Measurements from ENCODE around the gene TPRX2.
"Not testable (repeated sequence)": the region's sequence is repeated elsewhere in the genome, so short reads cannot be mapped to it uniquely, and the experiment has no call there.

Gene TPRX2

GRCh38 chr19:47858646-47859285 lies at the start of gene TPRX2:
TSS of gene TPRX2 (plus strand) at chr19:47859235. CDS start at chr19:47859247, 12 bp downstream.
- DNase-seq (ENCODE audit: low read depth), result not testable (repeated sequence)

GRCh38 chr19:47813304-47813994 lies 45.6 kb upstream of the TPRX2 start:
- DNase-seq (ENCODE audit: low read depth), result peak; percentile 76

- DNase-seq (ENCODE audit: low read depth), result no peak
These were observed 45.1 kb upstream of the TPRX2 start for GRCh38 chr19:47813995-47814328.

DNA sequence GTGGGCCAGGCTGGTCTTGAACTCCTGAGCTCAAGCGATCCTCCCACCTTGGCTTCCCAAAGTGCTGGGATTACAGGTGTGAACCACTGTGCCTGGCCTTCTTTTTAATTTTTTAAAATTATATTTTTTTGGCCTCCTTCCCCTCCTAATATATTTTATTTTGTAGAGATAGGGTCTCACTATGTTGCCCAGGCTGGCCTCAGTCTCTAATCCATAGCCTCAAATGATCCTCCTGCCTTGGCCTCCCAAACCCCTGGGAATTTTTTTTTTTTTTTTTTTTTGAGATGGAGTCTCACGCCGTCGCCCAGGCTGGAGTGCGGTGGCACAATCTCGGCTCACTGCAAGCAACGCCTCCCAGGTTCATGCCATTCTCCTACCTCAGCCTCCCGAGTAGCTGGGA lies 42.8 kb upstream of the TPRX2 start:
- DNase-seq (ENCODE audit: low read depth), result not testable (repeated sequence)

DNA sequence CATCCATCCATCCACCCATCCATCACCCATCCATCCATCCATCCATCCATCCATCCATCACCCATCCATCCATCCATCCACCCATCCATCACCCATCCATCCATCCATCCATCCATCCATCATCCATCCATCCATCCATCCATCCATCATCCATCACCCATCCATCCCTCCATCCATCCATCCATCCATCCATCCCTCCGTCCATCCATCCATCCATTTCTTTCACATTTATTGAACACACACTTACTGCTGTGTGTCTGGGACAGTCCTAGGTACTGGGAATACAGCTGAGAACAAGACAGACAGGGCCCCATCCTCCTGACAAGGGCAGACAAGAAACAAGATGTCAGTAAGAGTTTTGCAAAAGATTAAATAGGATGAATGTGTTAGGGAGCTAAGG lies 40.8 kb upstream of the TPRX2 start:
- not testable (repeated sequence) for DNase-seq (ENCODE audit: low read depth)

DNA sequence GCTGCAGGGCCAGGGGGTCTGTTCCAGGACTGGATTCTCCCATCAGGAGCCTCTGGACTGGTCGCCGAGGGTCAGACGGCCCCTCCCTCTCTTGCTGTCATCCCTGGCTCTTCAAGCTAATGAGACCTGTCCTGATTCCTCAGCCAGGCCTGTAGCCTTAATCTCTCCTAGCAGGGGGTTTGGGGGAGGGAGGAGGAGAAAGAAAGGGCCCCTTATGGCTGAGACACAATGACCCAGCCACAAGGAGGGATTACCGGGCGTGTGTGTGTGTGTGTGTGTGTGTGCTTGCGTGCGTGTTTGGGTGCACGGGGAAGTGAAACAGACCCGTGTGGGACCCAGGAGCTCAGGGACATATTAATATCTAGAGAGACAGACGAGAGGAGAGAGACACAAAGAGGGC lies 39.2 kb upstream of the TPRX2 start:
- DNase-seq (ENCODE audit: low read depth), result no peak

GRCh38 chr19:47820410-47820809 lies 38.6 kb upstream of the TPRX2 start:
- no peak for DNase-seq (ENCODE audit: low read depth)

- no peak for DNase-seq (ENCODE audit: low read depth)
These were observed 37.5 kb upstream of the TPRX2 start, which contains the start of gene CRX for GRCh38 chr19:47821460-47822020. TSS of gene CRX (plus strand) at chr19:47821937. CDS start at chr19:47834444, 12,507 bp downstream.

GRCh38 chr19:47824396-47824795 lies 34.6 kb upstream of the TPRX2 start:
- no peak for DNase-seq (ENCODE audit: low read depth)

DNA sequence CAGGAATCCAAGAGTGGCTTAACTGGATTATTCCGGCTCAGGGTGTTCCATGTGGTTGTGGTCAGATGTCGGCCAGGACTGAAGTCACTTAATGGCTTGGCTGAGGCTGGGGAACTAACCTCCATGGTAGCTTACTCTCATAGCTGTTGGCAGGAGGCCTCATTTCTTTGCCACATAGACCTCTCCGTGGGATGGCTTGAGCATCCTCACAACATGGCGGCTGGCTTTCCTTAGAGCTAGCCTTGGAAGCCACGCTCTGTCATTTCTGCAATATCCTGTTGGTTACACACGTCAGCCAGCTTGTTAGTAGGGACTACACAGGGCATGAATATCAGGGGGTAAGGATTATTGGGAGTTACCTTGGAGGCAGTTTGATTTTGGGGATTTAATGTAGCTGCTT lies 32.2 kb upstream of the TPRX2 start:
- DNase-seq (ENCODE audit: low read depth), result no peak

DNA sequence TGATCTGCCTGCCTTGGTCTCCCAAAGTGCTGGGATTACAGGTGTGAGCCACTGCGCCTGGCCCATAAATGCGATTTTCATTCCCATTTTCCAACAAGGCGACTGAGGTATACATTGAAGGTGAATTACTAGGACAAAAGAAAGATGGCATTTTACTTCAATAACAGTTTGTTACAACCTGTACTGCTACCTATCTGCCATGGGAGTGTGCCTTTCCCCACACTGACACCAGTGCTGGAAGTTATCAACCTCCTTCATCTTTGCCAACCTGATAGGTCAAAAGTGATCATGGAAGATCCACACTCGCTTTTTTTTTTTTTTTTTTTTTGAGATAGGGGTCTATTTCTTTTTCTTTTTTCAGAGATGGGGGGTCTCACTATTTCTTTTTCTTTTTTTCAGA lies 26.3 kb upstream of the TPRX2 start:
- no peak for DNase-seq (ENCODE audit: low read depth)

DNA sequence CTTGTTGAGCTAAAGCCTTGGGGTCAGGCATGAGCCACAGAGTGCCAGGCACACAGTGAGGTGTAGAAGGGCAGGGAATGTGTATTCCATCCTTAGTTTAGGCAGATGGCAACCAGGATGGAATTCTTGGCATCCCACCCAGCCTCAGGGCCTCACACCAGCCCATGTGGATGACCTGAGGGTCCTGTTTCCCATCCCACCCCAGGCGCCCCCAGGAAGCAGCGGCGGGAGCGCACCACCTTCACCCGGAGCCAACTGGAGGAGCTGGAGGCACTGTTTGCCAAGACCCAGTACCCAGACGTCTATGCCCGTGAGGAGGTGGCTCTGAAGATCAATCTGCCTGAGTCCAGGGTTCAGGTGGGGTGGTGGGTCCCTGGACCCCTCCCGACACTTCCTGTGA lies 23.0 kb upstream of the TPRX2 start:
- DNase-seq (ENCODE audit: low read depth), result no peak

- DNase-seq (ENCODE audit: low read depth), result no peak
These were observed 19.6 kb upstream of the TPRX2 start for GRCh38 chr19:47839411-47839810.

DNA sequence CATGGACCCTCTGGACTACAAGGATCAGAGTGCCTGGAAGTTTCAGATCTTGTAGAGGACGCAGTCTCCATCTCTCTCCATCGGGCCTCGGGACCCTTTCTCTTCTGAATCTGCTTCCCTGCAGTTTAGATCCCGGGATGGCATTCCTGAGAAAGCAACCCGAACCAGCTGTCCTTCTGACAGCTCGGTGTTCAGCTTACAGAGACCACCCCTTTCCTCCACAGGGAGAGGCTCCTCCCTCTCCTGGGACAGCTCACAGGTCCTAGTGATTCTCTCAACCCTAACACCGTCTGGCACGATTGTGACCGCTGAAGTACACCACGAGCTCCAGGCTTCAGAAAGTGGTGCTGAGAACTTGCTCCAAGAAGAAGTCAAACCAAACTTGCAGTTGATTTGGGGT lies 19.1 kb upstream of the TPRX2 start:
- DNase-seq (ENCODE audit: low read depth), result no peak

DNA sequence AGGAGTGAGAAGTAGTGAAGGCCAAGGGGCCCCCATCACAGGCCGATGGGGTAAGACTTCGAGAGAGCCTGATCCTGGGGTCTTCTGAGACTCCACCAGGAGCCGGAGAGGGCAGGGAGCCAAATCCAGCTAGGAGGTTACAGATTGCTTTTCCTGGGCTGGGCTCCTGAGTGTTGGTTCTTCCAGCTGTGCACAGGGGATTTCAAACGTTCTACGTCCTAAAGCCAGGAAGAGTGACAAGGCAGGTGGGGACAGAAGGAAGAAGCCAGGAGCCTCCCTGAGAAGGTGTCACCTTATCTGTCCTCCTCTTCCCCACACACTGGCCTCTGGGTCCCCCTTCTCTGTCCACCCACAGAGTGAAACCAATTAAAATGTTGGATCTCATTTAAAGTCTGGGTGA lies 16.1 kb upstream of the TPRX2 start:
- DNase-seq (ENCODE audit: low read depth), result no peak

DNA sequence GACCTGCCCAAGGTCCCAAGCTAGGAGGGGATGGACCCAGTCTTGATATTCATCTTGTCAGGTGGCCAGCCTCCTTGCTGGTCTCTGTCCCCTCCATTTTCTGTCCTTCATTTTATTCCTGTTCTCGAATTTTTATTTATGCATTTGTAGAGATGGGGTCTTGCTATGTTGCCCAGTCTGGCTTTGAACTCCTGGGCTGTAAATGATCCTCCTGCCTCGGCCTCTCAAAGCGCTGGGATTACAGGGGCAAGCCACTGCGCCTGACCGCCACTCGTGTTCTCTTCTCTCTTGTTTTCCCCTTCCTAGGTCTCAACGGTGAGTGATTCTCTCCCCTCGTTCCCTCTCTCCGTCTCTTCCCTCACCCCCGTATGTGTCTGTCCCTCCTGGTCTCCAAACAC lies 10.6 kb upstream of the TPRX2 start:
- DNase-seq (ENCODE audit: low read depth), result no peak

- peak; percentile 25 for DNase-seq (ENCODE audit: low read depth)
These were observed 10.1 kb upstream of the TPRX2 start for GRCh38 chr19:47848823-47849473.

DNA sequence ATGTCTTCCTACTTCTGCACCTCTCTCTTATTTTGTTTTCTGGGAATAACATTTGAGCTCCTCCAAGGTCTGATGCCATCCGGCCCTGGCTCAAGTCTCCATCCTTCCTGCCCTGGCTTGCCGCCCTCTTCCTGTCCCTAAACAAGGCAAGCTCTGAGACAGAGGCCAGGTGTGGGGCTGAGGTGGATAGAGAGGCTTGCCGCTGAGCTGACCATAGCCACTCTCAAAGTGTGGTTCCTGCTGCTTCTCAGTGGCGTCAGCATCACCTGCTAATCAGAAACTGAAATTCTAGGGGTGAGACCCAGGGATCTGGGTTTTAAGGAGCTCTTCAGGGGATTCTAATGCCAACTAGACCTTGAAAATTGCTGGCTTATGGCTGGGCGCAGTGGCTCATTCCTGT lies 6.0 kb upstream of the TPRX2 start:
- no peak for DNase-seq (ENCODE audit: low read depth)

- DNase-seq (ENCODE audit: low read depth), result no peak
These were observed 4.6 kb upstream of the TPRX2 start for GRCh38 chr19:47854459-47854858.

- DNase-seq (ENCODE audit: low read depth), result not testable (repeated sequence)
These were observed 804 bp upstream of the TPRX2 start for GRCh38 chr19:47858231-47858630.

GRCh38 chr19:47859838-47860237 lies 803 bp downstream of the TPRX2 start:
- DNase-seq (ENCODE audit: low read depth), result not testable (repeated sequence)

DNA sequence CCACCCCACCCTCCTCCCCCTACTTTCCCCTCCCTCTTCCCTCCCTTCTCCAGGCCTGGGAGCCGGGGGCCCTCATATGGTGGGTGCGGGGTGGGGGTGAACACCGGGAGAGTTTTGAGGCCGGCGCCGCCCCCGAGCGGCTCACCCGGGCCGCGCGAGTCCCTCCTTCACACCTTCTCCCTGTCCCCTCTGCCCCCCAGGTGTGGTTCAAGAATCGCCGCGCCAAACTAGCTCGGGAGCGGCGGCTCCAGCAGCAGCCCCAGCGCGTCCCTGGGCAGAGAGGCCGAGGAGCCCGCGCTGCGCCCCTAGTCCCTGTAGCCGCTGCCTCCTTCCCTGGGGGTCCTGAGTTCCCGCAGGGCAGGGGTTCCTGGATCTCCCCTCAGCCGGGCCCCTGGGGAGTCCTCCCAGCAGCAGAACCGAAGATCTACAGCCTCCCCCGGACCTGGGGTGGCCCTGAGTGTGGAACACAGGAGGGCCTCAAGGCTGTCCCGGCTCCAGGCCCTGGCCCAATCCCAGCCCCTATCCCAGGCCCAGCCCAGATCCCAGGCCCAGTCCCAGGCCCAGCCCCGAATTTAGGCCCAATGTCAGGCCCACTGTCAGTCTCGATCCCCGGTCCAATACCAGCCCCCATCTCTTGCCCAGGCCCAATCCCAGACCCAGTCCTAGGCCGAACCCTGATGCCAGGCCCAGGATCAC lies 1.7 kb downstream of the TPRX2 start:
- no peak for DNase-seq (ENCODE audit: low read depth)
